Measurements from ENCODE around the gene LCN6. TPM values are rescaled to one million over a fixed set of nuclear protein-coding genes. Genes with fewer than 3 reads are reported as not detected.

The LCN6 gene
- total and polyA plus RNA-seq, 2 donors (not counting 1 experiment from before 2014, with no cell fraction given) = 0.18 TPM; not detected in 1

- CTCF ChIA-PET = interaction anchor here (0.6 to 1.2 kb wide), 6 partner anchors 26 to 63 kb away, joined by 3 to 7 read pairs (median 4); partner anchors contain the start of gene LCN15
- peak overlapping the region; percentile 65 for H3K9ac ChIP-seq (ENCODE audit: low read length)
- peak; percentile 81 for ATAC-seq (ENCODE audit: low read depth)
Observed at GRCh38 chr9:136700959-136701667, 47.2 kb downstream of the LCN6 start.

More at GRCh38 chr9:136700959-136701667, 47.2 kb downstream of the LCN6 start:
- TF ChIP-seq, protein P1, sequence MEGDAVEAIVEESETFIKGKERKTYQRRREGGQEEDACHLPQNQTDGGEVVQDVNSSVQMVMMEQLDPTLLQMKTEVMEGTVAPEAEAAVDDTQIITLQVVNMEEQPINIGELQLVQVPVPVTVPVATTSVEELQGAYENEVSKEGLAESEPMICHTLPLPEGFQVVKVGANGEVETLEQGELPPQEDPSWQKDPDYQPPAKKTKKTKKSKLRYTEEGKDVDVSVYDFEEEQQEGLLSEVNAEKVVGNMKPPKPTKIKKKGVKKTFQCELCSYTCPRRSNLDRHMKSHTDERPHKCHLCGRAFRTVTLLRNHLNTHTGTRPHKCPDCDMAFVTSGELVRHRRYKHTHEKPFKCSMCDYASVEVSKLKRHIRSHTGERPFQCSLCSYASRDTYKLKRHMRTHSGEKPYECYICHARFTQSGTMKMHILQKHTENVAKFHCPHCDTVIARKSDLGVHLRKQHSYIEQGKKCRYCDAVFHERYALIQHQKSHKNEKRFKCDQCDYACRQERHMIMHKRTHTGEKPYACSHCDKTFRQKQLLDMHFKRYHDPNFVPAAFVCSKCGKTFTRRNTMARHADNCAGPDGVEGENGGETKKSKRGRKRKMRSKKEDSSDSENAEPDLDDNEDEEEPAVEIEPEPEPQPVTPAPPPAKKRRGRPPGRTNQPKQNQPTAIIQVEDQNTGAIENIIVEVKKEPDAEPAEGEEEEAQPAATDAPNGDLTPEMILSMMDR (IDR thresholded peaks at IDR 0.05) = no peak
- no peak for TF ChIP-seq EZH2 (IDR thresholded peaks at IDR 0.05; ENCODE audit: borderline replicate concordance, insufficient read depth, low read depth, low read length, poor library complexity, severe bottlenecking)
- Histone ChIP-seq H3K4me3 (ENCODE audit: control extremely low read depth in 1 of 5, extremely low read depth in 1 of 5, insufficient read depth in 1 of 5, low read depth in 2 of 5, low read length in 4 of 5) (peak overlapping the region in 4 of 5 experiments; percentile 9 to 52 (median 27)), H3K79me2 (ENCODE audit: control insufficient read depth, insufficient read depth, low read length) (no peaks in the 10 kb centered on the region), H3K9me3 (ENCODE audit: control extremely low read depth in 1 of 3, control insufficient read depth in 2 of 3, insufficient read depth in 1 of 3, low read length in 2 of 3) (peaks cover 0 to 4% (median 0%) of the 10 kb centered on the region in 3 donors), H3K4me1 (ENCODE audit: control insufficient read depth in 2 of 2, insufficient read depth in 2 of 2, low read length in 2 of 2) (peaks cover 31 to 48% of the 10 kb centered on the region in 2 donors), H2AFZ (ENCODE audit: insufficient read depth, low read depth, low read length, poor library complexity, severe bottlenecking) (peak overlapping the region; percentile 56), H3K36me3 (replicated peaks in 1 of 2; ENCODE audit: control extremely low read depth in 1 of 2, control insufficient read depth in 1 of 2, extremely low read depth in 1 of 2, insufficient read depth in 2 of 2, low read length in 1 of 2) (no peaks in the 10 kb centered on the region), H3K27ac (ENCODE audit: low read length in 2 of 2) (peak overlapping the region; percentile 3 to 79), H3K4me2 (replicated peaks; ENCODE audit: low read depth, low read length, poor library complexity, severe bottlenecking) (peak overlapping the region; percentile 91), H4K20me1 (ENCODE audit: control insufficient read depth, insufficient read depth, low read length, poor library complexity, severe bottlenecking) (no peaks in the 10 kb centered on the region), H3K27me3 (replicated peaks in 1 of 4; ENCODE audit: control extremely low read depth in 1 of 4, control insufficient read depth in 3 of 4, insufficient read depth in 4 of 4, low read length in 3 of 4) (peaks cover 0 to 21% (median 3%) of the 10 kb centered on the region in 4 experiments)
- H3K4me3 Mint-ChIP-seq = peak overlapping the region; percentile 87
- peaks cover 14% of the 10 kb centered on the region for H3K27me3 Mint-ChIP-seq
- WGBS (ENCODE audit: insufficient coverage) = under 1% methylated on average over 37 of the region's 38 CpGs
- intact Hi-C loops (cut with micrococcal nuclease) = loop anchor here (2.0 kb wide), 1 partner anchor 58 kb away; the partner anchor contains the start of gene LCN8
- H3K9me3 Mint-ChIP-seq (ENCODE audit: insufficient read depth) = no peaks in the 10 kb centered on the region
- POLR2A ChIA-PET = interaction anchor here (0.6 to 2.1 kb wide), 10 partner anchors 13 to 300 kb away, joined by 3 to 20 read pairs (median 6); partner anchors contain the start of gene LCN8
- H3K4me1 Mint-ChIP-seq = peaks cover 37% of the 10 kb centered on the region
- H3K27ac Mint-ChIP-seq = peak overlapping the region; percentile 90
- DNase-seq = peak; percentile 87
